HG02642 (cell line): Measurements from ENCODE around the gene ADAMTS6.

Source experiments
- ATAC-seq: cut with Tn5 transposase; IDR thresholded peaks from one replicate; pipeline ENCODE4 v1.9.1; 2021; ENCODE audit warnings: mild to moderate bottlenecking; ENCODE audit not compliant: unreplicated experiment, poor library complexity

ADAMTS6 gene

DNA sequence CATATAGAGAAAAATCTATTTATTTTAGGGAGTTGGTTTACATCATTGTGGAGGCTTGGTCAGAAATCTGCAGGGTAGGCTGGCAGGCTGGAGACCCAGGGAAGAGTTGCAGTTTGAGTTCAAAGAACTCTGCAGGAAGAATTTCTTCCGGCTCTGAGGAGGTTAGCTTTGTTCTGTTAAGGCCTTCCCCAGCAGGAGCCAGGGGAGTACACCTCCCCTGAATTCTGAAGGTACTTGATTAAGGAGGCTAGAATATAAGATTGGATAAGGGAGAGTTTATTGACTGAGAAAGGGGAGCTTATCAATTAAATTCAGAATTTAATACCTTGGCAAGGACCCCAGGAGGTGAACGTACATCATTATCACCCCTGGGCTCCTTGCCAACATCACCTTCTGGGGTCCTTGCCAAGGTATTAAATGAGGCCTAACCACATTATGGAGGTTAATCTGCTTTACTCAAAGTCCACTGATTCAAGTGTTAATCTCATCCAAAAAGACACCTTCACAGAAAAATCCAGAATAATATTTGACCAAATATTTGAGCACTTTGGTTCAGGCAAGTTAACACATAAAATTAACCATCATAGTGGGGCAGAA, 361.3 kb downstream of the ADAMTS6 start:
- no peak for ATAC-seq

DNA sequence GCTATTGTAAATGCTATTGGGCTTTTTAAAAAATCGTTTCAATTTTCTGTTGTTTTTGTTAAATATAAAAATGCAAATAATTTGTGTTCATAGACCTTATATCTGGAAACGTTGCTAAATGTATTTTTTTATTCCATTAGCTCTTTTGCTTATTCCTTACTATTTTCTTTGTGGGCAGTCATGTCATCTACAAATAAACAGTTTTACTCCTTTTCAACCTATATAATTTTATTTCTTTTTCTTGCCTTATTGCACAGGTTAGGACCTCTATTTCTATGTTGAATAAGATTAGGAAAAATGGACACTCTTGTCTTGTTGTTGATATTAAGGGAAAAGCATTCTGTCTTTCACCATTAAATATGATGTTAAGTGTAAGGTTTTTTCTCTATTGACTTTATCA, 364.2 kb downstream of the ADAMTS6 start:
- no peak for ATAC-seq

DNA sequence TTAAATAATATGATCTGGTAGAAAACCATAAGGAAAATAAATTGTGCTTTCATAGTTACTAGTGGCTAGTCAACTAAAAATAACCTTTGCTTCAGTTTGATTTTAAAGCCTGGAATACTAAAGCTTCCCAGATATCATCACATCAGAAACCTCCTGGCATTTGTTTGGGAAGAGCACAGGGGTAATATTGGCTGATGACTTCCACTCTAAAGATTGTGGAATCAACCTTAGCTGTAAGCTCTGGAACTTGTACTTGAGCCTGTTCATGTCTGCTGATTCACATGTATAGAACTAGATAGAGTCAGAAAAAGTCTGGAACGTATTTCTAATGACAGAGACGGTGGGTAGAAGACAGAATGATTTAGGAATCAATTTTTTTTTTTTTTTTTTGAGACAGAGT, 367.9 kb downstream of the ADAMTS6 start:
- no peak for ATAC-seq

DNA sequence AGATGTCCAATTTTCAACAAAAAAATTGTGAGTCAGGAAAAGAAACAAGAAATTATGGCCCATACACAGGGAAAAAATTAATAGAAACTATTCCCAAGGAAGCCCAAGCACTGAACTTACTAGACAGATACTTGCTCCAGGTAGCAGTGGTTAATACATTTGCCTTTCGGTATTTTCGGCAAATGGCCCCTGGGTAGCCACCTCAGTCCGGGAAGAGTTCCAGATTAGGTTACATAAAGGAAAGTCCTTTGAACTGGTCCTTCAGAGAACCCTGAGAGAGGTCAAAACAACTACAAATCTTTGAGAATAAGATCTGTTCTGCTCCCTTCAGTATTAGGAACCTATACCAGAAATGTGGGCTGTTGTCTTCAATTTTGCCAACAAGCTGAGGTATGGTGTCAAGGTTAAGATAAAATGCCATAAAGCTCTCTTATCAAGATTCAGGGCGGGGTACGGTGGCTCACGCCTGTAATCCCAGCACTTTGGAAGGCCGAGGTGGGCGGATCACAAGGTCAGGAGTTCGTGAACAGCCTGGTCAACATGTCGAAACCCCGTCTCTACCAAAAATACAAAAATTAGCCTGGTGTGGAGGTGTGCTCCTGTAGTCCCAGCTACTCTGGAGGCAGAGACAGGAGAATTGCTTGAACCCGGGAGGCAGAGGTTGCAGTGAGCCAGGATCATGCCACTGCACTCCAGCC, 369.6 kb downstream of the ADAMTS6 start:
- ATAC-seq = no peak

DNA sequence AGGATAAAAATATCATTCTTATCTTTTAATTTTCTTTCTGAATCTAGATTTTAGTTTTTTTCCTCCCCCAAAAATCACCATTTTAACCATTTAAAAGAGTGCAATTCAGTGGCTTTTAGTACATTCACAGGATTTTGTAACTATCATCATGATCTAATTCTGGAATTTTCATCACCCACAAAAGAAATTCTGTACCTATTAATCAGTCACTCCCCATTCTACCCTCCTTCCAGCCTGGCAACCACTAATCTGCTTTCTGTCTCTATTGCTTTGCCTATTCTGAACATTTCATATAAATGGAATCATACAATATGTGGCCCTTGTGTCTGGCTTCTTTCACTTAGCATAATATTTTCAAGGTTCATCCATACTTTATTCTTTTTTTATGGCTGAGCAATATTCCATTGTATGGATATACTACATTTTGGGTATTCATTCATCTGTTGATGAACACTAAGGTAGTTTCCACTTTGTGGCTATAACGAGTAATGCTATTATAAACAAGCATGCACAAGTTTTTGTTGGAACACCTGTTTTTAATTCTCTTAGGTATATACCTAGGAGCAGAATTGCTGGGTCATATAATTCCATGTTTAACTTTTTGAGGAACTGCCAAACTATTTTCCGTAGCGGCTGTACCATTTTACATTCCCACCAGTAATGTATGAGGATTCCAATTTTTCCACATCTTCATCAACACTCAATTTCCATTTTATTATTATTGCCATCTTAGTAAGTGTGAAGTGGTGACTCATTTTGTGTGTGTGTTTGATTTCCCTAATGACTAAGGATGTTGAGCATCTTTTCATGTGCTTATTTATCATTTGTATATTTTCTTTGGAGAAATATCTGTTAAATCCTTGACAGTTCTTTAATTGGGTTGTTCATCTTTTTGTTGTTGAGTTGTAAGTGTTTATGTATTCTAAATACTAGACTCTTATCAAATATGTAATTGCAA, 372.7 kb downstream of the ADAMTS6 start:
- ATAC-seq = no peak

DNA sequence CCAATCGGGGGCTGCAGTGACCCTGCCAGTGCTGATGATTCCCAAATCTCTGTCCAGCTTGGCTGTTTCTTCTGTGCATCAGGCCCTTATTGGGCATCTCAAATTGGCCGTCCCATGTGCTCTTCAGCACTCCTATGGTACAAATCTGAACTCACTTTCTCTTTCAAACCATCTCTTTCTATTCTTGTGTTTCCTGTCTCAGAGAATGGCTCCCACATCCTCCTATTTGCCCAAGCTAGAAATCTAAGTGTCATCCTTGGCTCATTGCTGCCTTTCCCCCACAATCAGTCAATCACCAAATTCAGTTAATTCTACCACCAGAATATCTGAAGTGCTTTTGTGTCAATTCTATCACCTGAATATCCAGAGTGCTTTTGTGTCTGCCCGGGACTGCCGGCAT, 376.4 kb downstream of the ADAMTS6 start:
- no peak for ATAC-seq

DNA sequence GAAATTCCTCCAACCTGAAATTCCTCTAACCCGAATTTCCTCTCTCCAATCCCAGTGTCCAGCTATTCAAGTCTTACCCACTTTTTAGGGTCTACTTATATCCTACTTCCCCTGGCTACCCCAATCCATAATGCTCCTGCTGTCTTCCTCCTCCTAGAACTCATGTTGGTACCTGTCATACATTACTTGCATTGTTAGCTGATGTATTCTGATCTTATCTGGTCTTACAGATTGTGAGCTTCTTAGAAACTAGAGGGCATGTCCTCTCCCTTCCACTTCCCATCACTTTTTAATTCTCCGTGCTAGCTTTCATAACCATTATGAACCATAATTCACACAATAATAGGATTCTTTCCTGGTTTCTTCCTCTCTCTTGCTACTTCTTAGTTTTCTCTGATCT, 376.9 kb downstream of the ADAMTS6 start:
- no peak for ATAC-seq

DNA sequence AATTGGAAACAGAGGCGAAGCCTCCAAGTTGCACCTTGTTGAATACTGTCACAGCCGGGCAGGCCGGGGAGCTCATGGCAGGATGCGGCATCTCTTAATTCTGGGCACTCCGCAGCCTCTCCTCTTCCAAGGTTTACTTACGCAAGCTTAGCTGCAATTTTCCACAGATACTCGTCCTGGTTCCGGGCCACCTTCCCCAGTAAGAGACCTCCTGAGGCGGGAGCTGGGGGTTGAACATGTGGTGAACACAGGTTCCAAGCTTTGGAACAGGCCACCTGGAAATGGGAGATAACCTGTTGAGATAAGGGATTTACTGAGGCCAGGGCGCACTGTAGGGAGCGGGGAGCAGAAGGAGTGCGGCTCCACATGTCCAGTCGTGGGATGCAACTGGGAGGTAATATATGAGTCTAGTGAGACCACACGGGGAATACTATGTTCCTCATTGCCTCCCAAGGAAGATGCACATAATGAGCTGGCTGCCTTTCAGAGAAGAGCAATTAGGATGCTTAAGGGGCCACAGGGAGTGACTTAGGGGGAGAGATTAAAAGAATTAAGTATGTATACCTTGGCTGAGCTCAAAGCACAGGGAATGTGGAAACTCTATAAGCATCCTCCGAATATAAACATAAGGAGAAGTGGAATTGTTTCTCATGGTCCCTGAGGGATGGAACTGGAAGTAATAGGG, 377.8 kb downstream of the ADAMTS6 start:
- no peak for ATAC-seq

DNA sequence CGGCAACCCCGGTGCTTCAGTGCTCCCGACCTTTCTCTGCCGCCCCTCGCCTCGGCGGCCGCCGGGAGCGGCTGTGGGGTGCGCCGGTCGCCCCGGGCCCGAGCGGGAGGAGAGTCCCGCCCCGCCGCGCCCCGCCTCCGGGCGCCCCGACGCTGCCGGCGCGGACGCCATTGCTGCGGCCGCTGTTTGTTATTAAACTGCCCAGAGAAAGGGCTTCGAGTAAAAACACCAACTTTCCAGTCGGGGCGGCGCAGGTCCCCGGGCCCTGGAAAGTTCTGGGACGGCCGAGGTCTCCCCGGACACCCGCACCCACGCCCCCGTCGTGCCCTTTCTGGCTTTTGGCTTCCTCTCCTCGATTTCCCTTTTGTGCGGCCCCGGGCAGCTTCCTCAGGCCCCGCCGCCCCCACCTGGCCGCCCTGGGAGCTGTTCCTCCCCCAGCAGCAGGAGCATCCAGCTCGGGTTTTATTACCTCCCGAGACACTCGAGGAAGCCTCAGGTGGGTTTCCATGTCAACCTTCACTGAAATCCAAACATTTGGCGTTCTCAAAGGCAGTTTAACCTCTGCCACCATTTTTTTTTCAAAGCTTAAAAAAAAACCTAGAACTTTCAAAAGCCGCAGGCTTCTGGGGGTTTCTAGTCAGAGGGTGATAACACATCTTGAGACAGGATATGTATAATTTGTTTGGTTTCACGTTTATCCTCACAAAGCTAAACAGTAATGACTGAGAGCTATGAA, 378.6 kb downstream of the ADAMTS6 start:
- peak; percentile 87 for ATAC-seq

DNA sequence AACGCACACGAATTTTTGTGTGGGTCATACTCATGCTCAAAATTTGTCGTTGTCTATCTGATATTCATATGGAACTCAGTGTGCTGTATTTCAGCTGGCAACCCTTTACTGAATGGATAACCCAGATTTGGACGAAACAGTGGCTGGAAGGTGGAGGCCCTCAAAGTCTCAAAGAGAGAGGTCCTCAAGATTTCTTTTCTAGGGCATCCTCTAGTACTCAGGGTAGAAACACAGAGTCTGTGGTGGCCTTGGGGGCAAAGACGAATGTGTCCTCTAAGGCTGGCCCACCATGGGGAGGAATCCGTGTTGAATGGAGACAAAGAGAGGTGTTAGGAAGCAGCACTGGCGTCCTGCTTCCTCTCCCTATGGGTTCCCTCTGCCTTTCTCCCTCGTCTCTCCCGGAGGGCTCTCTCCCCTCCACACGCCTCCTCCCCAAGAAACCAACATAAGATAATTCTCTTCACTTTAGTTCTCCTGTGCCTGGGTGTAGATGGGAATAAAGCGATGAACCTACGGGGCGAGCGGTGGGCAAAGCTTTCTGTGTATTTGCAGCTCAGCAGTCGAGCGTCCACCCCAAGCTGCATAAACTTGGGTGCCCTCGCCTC, 379.2 kb downstream of the ADAMTS6 start:
- ATAC-seq = peak; percentile 6

DNA sequence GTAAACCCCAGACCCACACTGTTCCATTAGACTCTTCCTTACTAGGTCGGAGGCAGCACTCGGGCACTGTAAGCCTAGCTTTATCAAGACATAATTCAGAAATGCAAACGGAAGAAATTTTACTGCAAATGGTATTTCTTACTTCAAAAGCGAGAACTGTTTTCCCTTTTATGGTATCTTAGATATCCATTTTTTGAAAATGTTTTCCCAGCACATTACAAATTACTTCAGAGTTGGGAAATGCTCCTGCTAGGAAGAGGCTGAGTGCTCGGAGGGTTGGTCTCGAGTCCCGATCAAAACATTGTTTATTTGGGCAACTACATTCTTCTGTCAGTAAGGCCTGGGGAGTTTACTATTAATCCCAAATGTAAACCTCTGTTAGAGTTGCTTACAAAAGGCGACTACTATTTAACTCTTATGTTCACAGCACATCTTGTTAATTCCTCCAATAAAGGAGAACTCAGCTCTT, 380.1 kb downstream of the ADAMTS6 start:
- ATAC-seq = no peak

DNA sequence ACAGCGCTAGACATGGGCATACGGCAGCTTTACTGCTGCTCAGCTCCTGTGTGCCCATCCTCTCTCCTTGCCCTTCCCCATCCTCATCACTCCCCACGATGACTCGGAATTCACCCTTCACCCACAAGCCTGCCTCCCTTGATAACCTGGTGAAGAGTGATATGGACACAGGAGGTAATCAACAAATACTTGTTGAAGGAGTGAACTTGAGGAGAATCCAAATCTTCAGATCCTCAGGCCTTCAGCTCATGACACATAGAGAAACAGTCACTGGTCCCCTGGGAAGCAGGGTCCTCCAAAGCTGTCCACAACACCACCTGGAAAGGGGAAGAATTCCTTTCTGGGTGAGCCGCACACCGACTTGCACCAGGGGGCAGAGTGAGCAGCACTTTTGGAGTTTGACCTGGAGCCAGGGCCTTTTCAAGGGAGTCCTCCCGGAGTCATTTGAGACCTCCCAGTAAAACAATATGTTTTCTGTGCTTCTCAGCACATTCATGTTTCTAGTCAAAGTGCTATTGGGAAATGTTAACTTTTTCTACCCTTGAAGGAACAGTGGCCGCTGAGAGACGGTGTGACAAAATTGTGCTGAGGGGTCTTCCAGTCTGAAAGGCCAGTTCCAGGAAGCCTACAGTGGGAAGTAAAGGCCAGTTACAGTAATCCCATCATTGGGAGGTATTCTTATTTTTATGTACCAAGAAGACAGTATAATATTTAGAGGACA, 380.6 kb downstream of the ADAMTS6 start:
- ATAC-seq = no peak
